ENCODE measurements around the gene TSPAN7. TPM values are rescaled to one million over a fixed set of nuclear protein-coding genes. Genes with fewer than 3 reads are reported as not detected.

TSPAN7 gene
- total and polyA plus RNA-seq, 2 donors (not counting 3 experiments of a cell fraction or from before 2014, with no cell fraction given): 3.2 to 5.2 TPM

- Histone ChIP-seq H3K79me2 (ENCODE audit: control insufficient read depth, insufficient read depth, low read length) (no peaks in the 10 kb centered on the region), H3K9me1 (replicated peaks; ENCODE audit: control insufficient read depth, extremely low read depth, insufficient read depth, low read length) (no peaks in the 10 kb centered on the region), H3K9me3 (replicated peaks; ENCODE audit: control insufficient read depth, insufficient read depth, low read length) (no peaks in the 10 kb centered on the region), H3K36me3 (ENCODE audit: control insufficient read depth in 2 of 2, extremely low read depth in 1 of 2, insufficient read depth in 2 of 2, low read length in 2 of 2) (no peaks in the 10 kb centered on the region), H3K4me1 (ENCODE audit: control insufficient read depth, extremely low read depth, insufficient read depth, low read length) (peaks cover 11% of the 10 kb centered on the region), H2AFZ (ENCODE audit: low read depth, low read length) (no peak overlapping the region), H3K27me3 (ENCODE audit: control insufficient read depth in 2 of 2, insufficient read depth in 2 of 2, low read length in 2 of 2) (no peaks in the 10 kb centered on the region), H3K4me3 (replicated peaks in 1 of 3; ENCODE audit: insufficient read depth in 1 of 3, low read depth in 1 of 3, low read length in 3 of 3) (no peak overlapping the region), H4K20me1 (replicated peaks; ENCODE audit: control insufficient read depth, extremely low read depth, insufficient read depth, low read length) (no peaks in the 10 kb centered on the region), H3K27ac (ENCODE audit: insufficient read depth, low read depth, low read length) (no peak overlapping the region), H3K4me2 (ENCODE audit: insufficient read depth, low read length) (no peak overlapping the region), H3K9ac (replicated peaks; ENCODE audit: extremely low read depth, insufficient read depth, low read length) (no peak overlapping the region)
- ChIA-PET CTCF (no interaction called here), POLR2A (no interaction called here)
- no peak for TF ChIP-seq FOS (IDR thresholded peaks at IDR 0.05; ENCODE audit: borderline replicate concordance, insufficient read depth, low read length)
- no peak for TF ChIP-seq JUN (IDR thresholded peaks at IDR 0.05; ENCODE audit: borderline replicate concordance, insufficient read depth, insufficient read length, low read depth)
- TF ChIP-seq POLR2A (IDR thresholded peaks at IDR 0.05; ENCODE audit: low read depth, low read length): no peak
- intact Hi-C loops (cut with micrococcal nuclease) (no loop called here), dilution Hi-C loops (cut with MboI; ENCODE audit: extremely low pct_ligation_motif_present, low sequenced_read_pairs) (no loop called here)
- no peak for FAIRE-seq
- no TSS peak for BruUV-seq (replicated peaks)
- DNase-seq (ENCODE audit: low read depth, low spot score): no peak
Observed at GRCh38 chrX:38641197-38641596, 79.9 kb downstream of the TSPAN7 start.

GRCh38 chrX:38643903-38644302 lies 82.6 kb downstream of the TSPAN7 start:
- TF ChIP-seq EZH2 (IDR thresholded peaks at IDR 0.05; ENCODE audit: borderline replicate concordance, low read depth, low read length, severe bottlenecking): no peak
- no peak for TF ChIP-seq FOS (IDR thresholded peaks at IDR 0.05; ENCODE audit: borderline replicate concordance, insufficient read depth, low read length)
- TF ChIP-seq POLR2A (IDR thresholded peaks at IDR 0.05; ENCODE audit: low read depth, low read length): no peak
- TF ChIP-seq GATA2 (IDR thresholded peaks at IDR 0.05; ENCODE audit: insufficient read depth, insufficient read length, low read depth, low read length): no peak
- no peak for TF ChIP-seq JUN (IDR thresholded peaks at IDR 0.05; ENCODE audit: borderline replicate concordance, insufficient read depth, insufficient read length, low read depth)
- no peak for TF ChIP-seq CTCF (IDR thresholded peaks at IDR 0.05; ENCODE audit: extremely low read depth in 1 of 2, insufficient read depth in 1 of 2, low read depth in 1 of 2, low read length in 2 of 2)
- no peak for TF ChIP-seq POLR2AphosphoS5 (IDR thresholded peaks at IDR 0.05; ENCODE audit: insufficient read depth, low read depth, low read length)
- no peak for TF ChIP-seq MYC (IDR thresholded peaks at IDR 0.05; ENCODE audit: low read depth, low read length)
- TF ChIP-seq MAX (IDR thresholded peaks at IDR 0.05; ENCODE audit: insufficient read depth, insufficient read length): no peak
- Histone ChIP-seq H3K4me3 (replicated peaks in 1 of 3; ENCODE audit: insufficient read depth in 1 of 3, low read depth in 1 of 3, low read length in 3 of 3) (no peak overlapping the region), H3K27ac (ENCODE audit: insufficient read depth, low read depth, low read length) (no peak overlapping the region), H3K4me1 (ENCODE audit: control insufficient read depth, extremely low read depth, insufficient read depth, low read length) (no peaks in the 10 kb centered on the region), H3K27me3 (ENCODE audit: control insufficient read depth in 2 of 2, insufficient read depth in 2 of 2, low read length in 2 of 2) (no peaks in the 10 kb centered on the region), H3K9me3 (replicated peaks; ENCODE audit: control insufficient read depth, insufficient read depth, low read length) (no peaks in the 10 kb centered on the region), H3K9me1 (replicated peaks; ENCODE audit: control insufficient read depth, extremely low read depth, insufficient read depth, low read length) (no peaks in the 10 kb centered on the region), H3K79me2 (ENCODE audit: control insufficient read depth, insufficient read depth, low read length) (no peaks in the 10 kb centered on the region), H4K20me1 (replicated peaks; ENCODE audit: control insufficient read depth, extremely low read depth, insufficient read depth, low read length) (no peaks in the 10 kb centered on the region), H3K36me3 (ENCODE audit: control insufficient read depth in 2 of 2, extremely low read depth in 1 of 2, insufficient read depth in 2 of 2, low read length in 2 of 2) (no peaks in the 10 kb centered on the region), H2AFZ (ENCODE audit: low read depth, low read length) (no peak overlapping the region), H3K4me2 (ENCODE audit: insufficient read depth, low read length) (no peak overlapping the region), H3K9ac (replicated peaks; ENCODE audit: extremely low read depth, insufficient read depth, low read length) (no peak overlapping the region)
- dilution Hi-C loops (cut with MboI; ENCODE audit: extremely low pct_ligation_motif_present, low sequenced_read_pairs) (no loop called here), intact Hi-C loops (cut with micrococcal nuclease) (no loop called here)
- DNase-seq (ENCODE audit: low read depth, low spot score) (no peak), FAIRE-seq (no peak)
- ChIA-PET POLR2A (no interaction called here), CTCF (no interaction called here)
- no TSS peak for BruUV-seq (replicated peaks)
